NCI-H1092 (cell line): Measurements from ENCODE around the gene MRPS12.
"Not testable (repeated sequence)": the region's sequence is repeated elsewhere in the genome, so short reads cannot be mapped to it uniquely, and the experiment has no call there.

ENCODE experiments used
- DNase-seq: peaks from one replicate; lab custom pipeline; 2025; lab: John Stamatoyannopoulos, UW

Gene MRPS12

DNA sequence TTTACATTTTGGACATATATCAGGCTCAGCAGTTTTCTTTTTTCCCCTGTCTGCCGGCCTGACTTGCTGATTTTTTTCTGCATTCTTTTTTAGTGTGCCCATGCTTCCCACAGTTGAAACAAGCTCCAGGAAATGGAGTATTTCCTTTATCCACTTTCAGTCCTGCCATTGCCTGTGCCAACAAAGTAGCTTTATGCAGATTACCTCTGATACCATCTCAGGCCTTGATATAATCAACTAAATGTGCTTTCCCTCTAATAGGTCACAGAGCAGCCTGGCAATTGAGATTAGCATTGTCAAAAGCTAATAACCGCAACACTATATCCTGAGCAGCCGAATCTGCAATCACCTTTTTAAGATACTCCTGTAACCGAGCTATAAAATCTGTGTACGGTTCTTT, 9.2 kb downstream of the MRPS12 start:
- DNase-seq = no peak

DNA sequence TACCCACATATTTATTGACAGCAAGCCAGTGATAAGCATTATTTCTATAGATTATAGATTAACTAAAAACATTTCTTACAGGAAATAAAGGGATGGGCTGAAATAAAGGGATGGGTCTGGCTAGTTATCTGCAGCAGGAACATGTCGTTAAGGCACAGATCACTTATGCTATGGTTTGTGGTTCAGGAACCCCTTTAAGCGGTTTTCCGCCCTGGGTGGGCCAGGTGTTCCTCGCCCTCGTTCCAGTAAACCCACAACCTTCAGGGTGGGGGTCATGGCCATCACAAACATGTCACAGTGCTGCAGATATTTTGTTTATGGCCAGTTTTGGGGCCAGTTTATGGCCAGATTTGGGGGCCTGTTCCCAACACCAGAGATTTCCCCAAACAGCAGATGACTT, 10.7 kb downstream of the MRPS12 start:
- DNase-seq = not testable (repeated sequence)

GRCh38 chr19:38941979-38942378, 11.2 kb downstream of the MRPS12 start:
- no peak for DNase-seq

GRCh38 chr19:38942471-38943181, 11.9 kb downstream of the MRPS12 start:
- no peak for DNase-seq

DNA sequence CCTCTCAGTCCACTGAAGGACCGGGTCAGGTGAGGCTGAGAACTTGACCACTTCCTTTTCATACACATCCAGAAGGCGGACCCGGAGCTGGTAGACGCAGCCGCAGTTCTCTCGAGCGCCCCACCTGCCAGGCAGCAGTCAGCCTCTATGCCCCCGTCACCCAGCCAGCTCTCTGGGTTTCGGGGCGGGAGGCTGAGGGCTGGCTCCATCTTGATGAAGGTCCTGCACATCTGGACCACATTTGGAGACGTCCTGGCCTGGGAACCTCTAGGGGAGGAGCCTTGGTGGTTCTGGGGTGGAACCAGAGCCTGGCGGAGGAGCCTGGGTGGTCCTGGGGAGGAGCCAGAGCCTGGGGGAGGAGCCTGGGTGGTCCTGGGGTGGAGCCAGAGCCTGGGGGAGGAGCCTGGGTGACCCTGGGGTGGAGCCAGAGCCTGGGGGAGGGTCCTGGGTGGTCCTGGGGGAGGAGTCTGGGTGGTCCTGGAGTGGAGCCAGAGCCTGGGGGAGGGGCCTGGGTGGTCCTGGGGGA, 14.3 kb downstream of the MRPS12 start:
- DNase-seq = peak; percentile 5

DNA sequence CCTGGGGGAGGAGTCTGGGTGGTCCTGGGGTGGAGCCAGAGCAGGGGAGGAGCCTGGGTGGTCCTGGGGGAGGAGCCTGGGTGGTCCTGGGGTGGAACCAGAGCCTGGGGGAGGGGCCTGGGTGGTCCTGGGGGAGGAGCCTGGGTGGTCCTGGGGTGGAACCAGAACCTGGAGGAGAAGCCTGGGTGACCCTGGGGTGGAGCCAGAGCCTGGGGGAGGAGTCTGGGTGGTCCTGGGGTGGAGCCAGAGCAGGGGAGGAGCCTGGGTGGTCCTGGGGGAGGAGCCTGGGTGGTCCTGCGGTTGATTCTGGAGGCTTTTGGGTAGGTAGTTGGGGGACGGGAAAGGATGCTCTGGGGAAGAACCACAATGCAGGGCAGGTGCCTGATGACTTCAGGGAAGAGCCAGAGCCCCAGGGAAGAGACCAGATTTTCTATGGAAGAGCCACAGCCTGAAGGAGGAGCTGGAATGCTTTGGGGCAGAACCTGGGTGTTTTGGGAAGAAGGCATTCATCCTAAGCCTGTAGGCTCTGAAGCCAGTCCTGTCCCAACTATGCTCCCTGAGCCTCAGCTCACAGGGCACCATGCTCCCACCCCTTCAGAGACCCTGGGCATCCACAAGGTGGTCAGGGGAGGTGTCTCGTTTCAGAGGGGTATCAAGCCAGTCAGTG, 15.0 kb downstream of the MRPS12 start:
- no peak for DNase-seq

DNA sequence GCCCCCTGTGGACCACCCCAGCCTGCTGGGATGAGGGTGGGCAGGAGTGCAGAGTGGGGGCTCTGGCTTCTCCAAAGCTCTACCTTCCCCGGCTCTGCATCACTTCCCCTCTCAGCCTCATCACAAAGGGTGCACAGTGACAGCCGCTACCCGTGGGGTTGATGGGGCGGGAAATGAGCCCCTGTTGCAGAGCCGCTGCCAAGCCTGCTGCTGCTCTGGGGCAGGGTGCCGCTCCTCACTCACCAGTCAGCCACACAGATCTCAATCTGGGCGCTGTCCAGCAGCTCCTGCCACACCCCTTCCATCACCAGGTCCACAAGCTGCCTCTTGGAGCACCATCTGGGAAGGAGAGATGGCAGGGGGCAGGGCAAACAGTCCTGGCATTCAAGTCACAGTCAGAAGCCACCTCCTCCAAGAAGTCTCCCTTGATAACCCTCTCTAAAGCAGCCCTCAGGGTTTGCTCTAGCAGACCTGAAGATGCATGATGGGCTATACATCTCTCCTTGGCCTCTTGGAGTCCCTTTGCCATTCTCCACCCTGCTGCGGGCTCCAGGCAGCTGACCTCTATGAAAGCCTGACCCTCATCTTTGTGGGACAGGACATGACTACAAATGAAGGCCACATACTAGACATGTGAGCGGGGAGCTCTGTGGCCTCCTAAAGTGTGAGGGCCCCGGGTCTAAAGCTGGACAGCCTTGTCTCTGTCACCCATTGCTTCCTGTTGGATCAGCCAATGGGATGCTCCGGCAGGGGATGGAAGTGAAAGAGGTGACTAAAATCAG, 15.7 kb downstream of the MRPS12 start:
- DNase-seq = no peak

DNA sequence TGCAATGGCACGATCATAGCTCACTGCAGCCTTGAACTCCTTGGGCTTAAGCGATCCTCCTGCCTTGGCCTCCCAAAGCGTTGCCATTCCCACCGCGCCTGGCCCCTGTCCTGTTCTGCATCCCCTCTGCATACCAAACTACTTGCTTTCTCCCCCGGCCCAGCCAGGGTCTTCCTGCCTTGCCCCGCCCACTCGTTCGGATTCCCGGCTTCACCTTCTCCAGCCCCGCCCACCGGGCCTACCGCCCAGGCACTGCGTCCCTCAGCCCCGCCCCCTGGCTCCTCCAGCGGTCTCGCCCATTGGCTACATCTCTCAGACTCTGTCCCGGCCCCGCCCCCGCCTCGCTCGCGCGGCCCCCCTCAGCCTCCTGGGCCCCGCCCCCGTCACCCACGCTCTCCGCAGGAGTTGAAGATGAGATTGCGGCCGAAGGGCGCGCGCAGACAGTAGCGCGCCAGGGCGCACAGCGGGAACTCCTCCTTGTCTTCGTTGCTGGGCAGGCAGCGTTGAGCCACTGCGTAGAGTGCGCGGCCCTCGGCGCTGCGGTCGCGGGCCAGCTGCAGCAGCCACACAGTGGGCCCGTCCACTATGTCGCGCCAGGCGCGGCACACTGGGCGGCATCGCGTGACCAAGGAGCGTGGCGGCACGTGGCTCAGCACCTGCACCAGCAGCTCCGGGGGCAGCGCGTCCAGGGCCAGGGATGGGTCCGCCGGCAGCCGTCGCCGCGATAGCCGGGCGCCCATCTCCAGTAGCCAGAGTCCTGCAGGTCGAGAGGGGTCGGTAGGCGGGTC, 19.0 kb downstream of the MRPS12 start:
- DNase-seq = peak; percentile 39

- DNase-seq = no peak
These were observed 20.4 kb downstream of the MRPS12 start for GRCh38 chr19:38951187-38951586.

- DNase-seq = peak; percentile 6
These were observed 21.8 kb downstream of the MRPS12 start for GRCh38 chr19:38952395-38953165.

- DNase-seq = no peak
These were observed 22.9 kb downstream of the MRPS12 start for GRCh38 chr19:38953677-38954076.

GRCh38 chr19:38956264-38956663, 25.5 kb downstream of the MRPS12 start:
- no peak for DNase-seq

- DNase-seq = no peak
These were observed 27.6 kb downstream of the MRPS12 start for GRCh38 chr19:38958301-38958700.

DNA sequence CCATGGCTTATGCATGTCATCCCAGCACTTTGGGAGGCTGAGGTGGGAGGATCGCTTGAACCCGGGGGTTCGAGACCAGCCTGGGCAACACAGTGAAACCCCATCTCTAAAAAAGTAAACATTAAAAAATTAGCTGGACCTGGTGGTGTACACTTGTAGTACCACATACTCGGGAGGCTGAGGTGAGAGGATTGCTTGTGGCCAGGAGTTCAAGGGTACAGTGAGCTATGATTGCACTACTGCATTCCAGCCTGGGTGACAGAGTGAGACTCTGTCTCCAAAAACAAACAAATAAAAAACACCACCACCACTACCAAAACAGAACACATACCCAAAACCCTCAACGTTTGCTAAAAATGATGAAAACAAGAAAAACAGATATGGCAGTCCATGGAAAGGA, 28.9 kb downstream of the MRPS12 start:
- no peak for DNase-seq

DNA sequence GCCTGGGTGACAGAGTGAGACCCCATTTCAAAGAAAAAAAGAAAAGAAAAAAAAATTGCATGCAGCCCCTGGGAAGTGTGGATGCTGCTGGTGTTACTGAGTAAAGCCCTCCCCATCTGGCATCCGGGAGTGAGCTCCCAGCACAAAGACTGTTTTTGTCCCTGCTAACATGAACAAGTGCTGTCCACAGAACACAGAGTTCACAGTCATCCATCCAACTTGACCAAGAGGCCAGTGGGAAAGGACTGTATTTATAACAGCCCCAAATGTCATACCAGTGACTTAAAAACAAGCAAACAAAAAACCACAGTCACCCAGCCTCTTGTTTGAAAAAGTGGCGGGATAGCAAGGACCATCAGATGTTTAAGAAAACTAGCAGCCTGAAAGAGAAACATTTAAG, 34.0 kb downstream of the MRPS12 start:
- DNase-seq = no peak

- DNase-seq = not testable (repeated sequence)
These were observed 35.4 kb downstream of the MRPS12 start for GRCh38 chr19:38966149-38966548.

DNA sequence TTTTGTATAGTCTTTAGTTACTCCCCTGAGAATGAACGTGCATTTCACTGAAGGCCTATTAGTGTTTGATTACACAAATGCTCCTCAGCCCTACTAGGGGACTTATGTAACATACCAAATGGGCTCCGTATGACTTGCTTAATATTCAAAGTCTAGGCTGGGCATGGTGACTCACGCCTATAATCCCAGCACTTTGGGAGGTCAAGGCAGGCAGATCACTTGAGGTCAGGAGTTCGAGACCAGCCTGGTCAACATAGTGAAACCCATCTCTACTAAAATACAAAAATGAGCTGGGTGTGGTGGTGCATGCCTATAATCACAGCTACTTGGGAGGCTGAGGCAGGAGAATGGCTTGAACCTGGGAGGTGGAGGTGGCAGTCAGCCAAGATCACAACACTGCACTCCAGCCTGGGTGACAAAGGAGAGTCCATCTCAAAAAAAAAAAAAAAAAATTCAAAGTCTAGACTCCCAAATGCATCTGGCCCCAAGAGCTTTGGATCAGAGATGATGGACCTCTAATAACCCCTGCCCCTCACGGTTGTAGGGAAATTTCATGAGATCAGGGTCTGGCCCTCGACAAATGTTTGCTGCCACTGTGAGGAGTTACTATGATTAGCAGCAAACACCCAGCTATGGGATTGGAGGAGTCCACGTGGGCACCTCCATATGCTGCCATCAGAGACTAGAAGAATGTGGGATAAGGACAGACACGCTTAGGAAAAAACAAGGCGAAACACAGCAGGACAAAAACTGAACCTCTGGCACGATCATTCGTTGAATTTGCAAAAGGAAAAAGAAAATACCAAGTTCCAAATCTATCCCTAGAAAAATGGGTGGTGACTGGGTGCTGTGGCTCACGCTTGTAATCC, 40.2 kb downstream of the MRPS12 start:
- DNase-seq = no peak

DNA sequence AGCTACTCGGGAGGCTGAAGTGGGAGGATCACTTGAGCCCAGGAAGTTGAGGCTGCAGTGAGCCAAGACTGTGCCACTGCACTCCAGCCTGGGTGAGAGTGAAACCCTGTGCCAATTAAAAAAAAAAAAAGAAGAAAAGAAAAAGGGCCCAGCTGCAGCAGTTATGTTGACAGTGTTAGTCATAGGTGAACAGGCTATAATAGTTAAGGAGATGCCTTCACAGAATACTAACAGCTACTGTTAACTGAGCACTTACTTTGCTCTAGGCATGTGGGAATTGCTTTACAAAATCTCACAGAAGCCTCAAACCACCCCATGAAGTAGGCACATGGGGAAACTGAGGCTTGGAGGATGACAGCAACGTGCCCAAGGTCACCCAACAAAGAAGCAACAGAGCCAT, 40.9 kb downstream of the MRPS12 start:
- DNase-seq = no peak

DNA sequence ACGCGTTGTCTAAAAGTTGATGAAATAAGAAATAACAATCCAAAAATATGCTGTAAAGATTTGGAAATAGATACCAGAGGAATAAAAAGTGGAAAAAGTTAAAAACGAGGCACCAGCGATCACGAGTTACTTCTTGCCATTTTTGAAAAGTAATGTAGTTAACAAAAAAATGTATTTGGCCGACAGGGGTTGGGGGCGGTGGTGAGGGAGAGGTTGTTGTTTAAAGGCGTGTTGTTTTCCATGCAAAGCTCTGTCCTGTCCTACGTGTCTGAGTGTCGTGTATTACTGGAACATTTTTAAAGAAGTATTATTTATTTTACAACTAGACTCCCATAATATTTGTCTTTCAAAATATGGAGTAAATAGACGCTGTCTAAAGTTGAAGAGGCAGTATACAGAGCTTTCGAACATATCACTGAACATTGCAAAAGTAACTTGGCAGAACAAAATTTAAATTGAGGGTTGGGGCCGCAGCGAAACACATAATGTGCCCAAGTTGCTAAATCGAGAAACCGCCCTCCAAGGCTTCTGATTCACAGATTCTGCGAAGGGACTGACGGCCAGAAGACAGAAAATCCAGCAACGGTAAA, 44.0 kb downstream of the MRPS12 start:
- no peak for DNase-seq
